ENCODE measurements around the gene PCBP1. TPM values are rescaled to one million over a fixed set of nuclear protein-coding genes. Genes with fewer than 3 reads are reported as not detected.
"Not testable (repeated sequence)": the region's sequence is repeated elsewhere in the genome, so short reads cannot be mapped to it uniquely, and the experiment has no call there.

PCBP1 gene
- polyA plus RNA-seq, 1 of the 3 experiments (the other 2 are of a cell fraction): 94.0 TPM

DNA sequence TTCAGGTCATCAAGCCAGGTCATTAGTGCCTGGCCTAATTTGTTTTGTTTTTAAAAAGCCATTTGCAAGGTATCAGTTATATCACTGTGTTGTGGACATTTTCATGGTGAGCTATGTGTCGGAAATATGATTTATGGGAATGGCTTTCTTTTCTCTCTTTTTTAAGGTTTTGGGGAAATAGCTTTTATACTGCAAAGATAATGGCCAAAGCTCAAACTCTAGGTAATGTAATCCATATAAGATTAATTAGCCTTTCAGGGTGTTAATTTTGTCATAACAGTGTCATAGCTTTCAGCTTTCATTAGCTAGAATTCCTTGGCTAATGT is 45.8 kb downstream of the PCBP1 start:
- no peaks in the 10 kb centered on the region for H3K36me3 ChIP-seq (replicated peaks in 1 of 2; ENCODE audit: control insufficient read depth in 1 of 2, insufficient read depth in 2 of 2, low read length in 1 of 2)
- no peaks in the 10 kb centered on the region for H3K9me2 ChIP-seq
- peak overlapping the region; percentile 92 for H2AFZ ChIP-seq (ENCODE audit: low read depth)
- peaks cover 8 to 35% of the 10 kb centered on the region in 2 experiments; a peak in 3 of 4 replicates for H3K4me1 ChIP-seq (ENCODE audit: control insufficient read depth in 1 of 2, insufficient read depth in 2 of 2, low read depth in 1 of 2, low read length in 1 of 2)
- 0 out of 4 replicates have a peak overlapping the region, but pooled peaks of 1 of the 2 experiments have one; percentile 11 for H3K4me3 ChIP-seq (ENCODE audit: low read depth in 2 of 2, low read length in 1 of 2)
- peak overlapping the region; percentile 77; the same call in 1 of the 2 replicates for H3K4me2 ChIP-seq
- H3K9me3 ChIP-seq: no peaks in the 10 kb centered on the region
- CTCF ChIA-PET: interaction anchor here (0.6 to 1.6 kb wide), 2 partner anchors 8 to 9 kb away, joined by 3 to 6 read pairs; no protein-coding TSS in a partner anchor
- H3F3A ChIP-seq (replicated peaks; ENCODE audit: insufficient read depth): peaks cover 37% of the 10 kb centered on the region
- H3K27ac ChIP-seq (ENCODE audit: low read depth in 2 of 2, low read length in 1 of 2): peak overlapping the region; percentile 84 to 88
- TF ChIP-seq SMC3 (IDR thresholded peaks at IDR 0.05; ENCODE audit: low read depth, low read length) (no peak), TEAD4 (IDR thresholded peaks at IDR 0.05; ENCODE audit: borderline replicate concordance, insufficient read depth) (no peak), TCF12 (IDR thresholded peaks at IDR 0.05) (no peak), NFIC (IDR thresholded peaks at IDR 0.05; ENCODE audit: borderline replicate concordance) (no peak), RAD21 (IDR thresholded peaks at IDR 0.05; ENCODE audit: low read length) (no peak)
- no peak for DNase-seq
- H3K9ac ChIP-seq: peak overlapping the region; percentile 74; the same call in 1 of the 2 replicates
- no peaks in the 10 kb centered on the region for H3K27me3 ChIP-seq (ENCODE audit: insufficient read depth)
- 96% methylated on average over 1 of the region's 1 CpG for WGBS (ENCODE audit: low lambda C conversion rate)
- no peaks in the 10 kb centered on the region for H4K20me1 ChIP-seq (ENCODE audit: insufficient read depth)
- no peaks in the 10 kb centered on the region for H3K79me2 ChIP-seq (ENCODE audit: insufficient read depth)
- POLR2A ChIA-PET: interaction anchor here (1.0 to 1.8 kb wide), 5 partner anchors 8 to 219 kb away, joined by 3 to 6 read pairs (median 3); partner anchors contain the start of gene MXD1

DNA sequence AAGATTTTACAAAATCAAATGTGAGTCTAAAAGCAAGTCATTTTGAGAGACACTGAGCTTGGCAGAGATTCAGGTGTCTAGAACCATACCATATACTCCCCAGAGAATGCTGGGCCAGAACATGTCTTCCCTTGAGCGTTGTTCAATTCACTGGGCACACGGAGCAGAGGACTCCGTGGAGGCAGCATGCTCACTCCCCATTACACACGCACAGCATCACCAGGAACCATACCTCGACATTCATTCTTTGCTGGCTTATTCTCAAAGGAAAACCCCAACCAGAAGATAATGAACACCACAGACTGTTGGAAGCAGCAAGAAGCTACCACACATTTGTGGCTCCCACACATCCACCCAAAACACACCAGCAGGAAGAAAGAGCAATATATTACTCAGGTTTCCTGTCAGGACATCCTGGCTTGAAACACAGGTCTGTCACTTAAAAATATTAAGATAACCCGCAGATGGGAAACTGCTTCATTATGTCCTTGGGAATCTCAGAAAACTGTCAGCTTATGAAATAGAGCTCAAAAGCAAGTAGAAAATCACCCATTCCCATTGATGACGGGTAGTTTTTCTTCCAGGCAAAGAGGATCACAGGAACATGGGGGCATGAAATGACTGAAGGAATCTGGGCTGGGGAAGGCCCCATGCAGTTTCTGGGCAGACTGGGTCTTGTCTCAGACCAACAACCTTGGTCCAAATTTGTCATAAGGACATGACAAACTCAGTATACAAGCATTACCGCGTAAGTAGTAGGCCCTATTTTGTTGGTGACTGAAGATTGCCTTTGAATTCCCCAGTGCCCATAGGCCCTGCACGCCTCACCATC is 46.4 kb downstream of the PCBP1 start:
- Histone ChIP-seq H4K20me1 (ENCODE audit: insufficient read depth) (no peaks in the 10 kb centered on the region), H3K36me3 (replicated peaks in 1 of 2; ENCODE audit: control insufficient read depth in 1 of 2, insufficient read depth in 2 of 2, low read length in 1 of 2) (no peaks in the 10 kb centered on the region), H3K9ac (no peak overlapping the region), H3K27me3 (ENCODE audit: insufficient read depth) (no peaks in the 10 kb centered on the region), H3K4me3 (ENCODE audit: low read depth in 2 of 2, low read length in 1 of 2) (no peak overlapping the region), H3F3A (replicated peaks; ENCODE audit: insufficient read depth) (peaks cover 38% of the 10 kb centered on the region), H3K9me3 (no peaks in the 10 kb centered on the region), H3K4me1 (ENCODE audit: control insufficient read depth in 1 of 2, insufficient read depth in 2 of 2, low read depth in 1 of 2, low read length in 1 of 2) (peaks cover 8 to 35% of the 10 kb centered on the region in 2 experiments; a peak in 3 of 4 replicates), H3K4me2 (no peak overlapping the region), H3K79me2 (ENCODE audit: insufficient read depth) (no peaks in the 10 kb centered on the region), H3K9me2 (no peaks in the 10 kb centered on the region), H3K27ac (ENCODE audit: low read depth in 2 of 2, low read length in 1 of 2) (peak overlapping the region; percentile 84 to 88; a peak in 3 of 4 replicates), H2AFZ (ENCODE audit: low read depth) (peak overlapping the region; percentile 92)
- ChIA-PET POLR2A (interaction anchor here (0.8 to 1.8 kb wide), 4 partner anchors 7 to 219 kb away, joined by 3 to 5 read pairs (median 3); partner anchors contain the start of gene MXD1), CTCF (interaction anchor here (0.6 to 1.6 kb wide), 3 partner anchors 7 to 409 kb away, joined by 3 to 6 read pairs (median 4); no protein-coding TSS in a partner anchor)
- TF ChIP-seq RCOR1 (IDR thresholded peaks at IDR 0.05; ENCODE audit: low read length): no peak
- DNase-seq: no peak
- 96% methylated on average over 10 of the region's 10 CpGs for WGBS (ENCODE audit: low lambda C conversion rate)

DNA sequence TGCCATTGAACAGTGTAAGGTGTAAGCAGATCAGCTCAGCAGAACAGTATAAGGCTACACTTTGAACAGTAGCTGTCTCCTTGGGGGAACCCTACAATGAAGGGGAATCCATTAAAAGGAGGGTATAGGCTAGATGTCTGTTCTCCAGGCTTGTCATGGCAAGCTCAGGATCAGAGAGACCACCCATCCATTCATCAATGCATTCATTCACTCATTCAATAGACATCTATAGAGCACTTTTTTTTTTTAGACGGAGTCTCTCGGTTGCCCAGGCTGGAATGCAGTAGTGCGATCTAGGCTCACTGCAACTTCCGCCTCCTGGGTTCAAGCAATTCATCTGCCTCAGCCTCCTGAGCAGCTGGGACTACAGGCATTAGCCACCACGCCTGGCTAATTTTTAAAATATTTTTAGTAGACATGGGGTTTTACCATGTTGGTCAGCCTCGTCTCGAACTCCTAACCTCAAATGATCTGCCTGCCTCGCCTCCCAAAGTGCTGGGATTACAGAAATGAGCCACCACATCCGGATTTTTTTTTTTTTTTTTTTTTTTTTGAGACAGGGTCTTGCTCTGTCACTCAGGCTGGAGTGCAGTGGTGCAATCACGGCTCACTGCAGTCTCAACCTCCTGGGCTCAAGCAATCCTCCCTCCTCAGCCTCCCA is 47.2 kb downstream of the PCBP1 start:
- H3K27ac ChIP-seq (ENCODE audit: low read depth in 2 of 2, low read length in 1 of 2); H3K79me2 ChIP-seq (ENCODE audit: insufficient read depth); H2AFZ ChIP-seq (ENCODE audit: low read depth); H3K4me2 ChIP-seq; H3K4me3 ChIP-seq (ENCODE audit: low read depth in 2 of 2, low read length in 1 of 2); H3K9me3 ChIP-seq; H3K36me3 ChIP-seq (replicated peaks in 1 of 2; ENCODE audit: control insufficient read depth in 1 of 2, insufficient read depth in 2 of 2, low read length in 1 of 2); DNase-seq; H4K20me1 ChIP-seq (ENCODE audit: insufficient read depth); H3K27me3 ChIP-seq (ENCODE audit: insufficient read depth); H3K9ac ChIP-seq; H3K9me2 ChIP-seq: not testable (repeated sequence)
- H3F3A ChIP-seq (replicated peaks; ENCODE audit: insufficient read depth): peaks cover 38% of the 10 kb centered on the region
- ChIA-PET POLR2A (interaction anchor here (0.8 to 1.8 kb wide), 2 partner anchors 50 to 220 kb away, joined by 3 to 5 read pairs; partner anchors contain the start of gene MXD1), CTCF (interaction anchor here (1.4 kb wide), 1 partner anchor 410 kb away, joined by 4 read pairs; no protein-coding TSS in a partner anchor)
- WGBS (ENCODE audit: low lambda C conversion rate): 94% methylated on average over 10 of the region's 10 CpGs
- H3K4me1 ChIP-seq (ENCODE audit: control insufficient read depth in 1 of 2, insufficient read depth in 2 of 2, low read depth in 1 of 2, low read length in 1 of 2): peaks cover 8 to 35% of the 10 kb centered on the region in 2 experiments; a peak in 3 of 4 replicates

Small RNA genes within 50 kb of the gene (small RNA-seq; reads per million reads assigned to genes)
- 0 reads per million in 7 experiments for gene RN7SL470P

Other genes with a start within 250 kb of the PCBP1 start
- 50.9 and 68.4 TPM in 2 replicates for gene SNRNP27, start 193.5 kb upstream of the PCBP1 start, polyA plus RNA-seq (2012; rRNA removed)
- gene MXD1, start 172.4 kb upstream of the PCBP1 start, polyA plus RNA-seq (2012; rRNA removed): 2.3 and 2.8 TPM in 2 replicates
- gene ASPRV1, start 125.8 kb upstream of the PCBP1 start, polyA plus RNA-seq (2012; rRNA removed): 0.20 and 0.23 TPM in 2 replicates
- 5.1 and 6.8 TPM in 2 replicates for gene C2orf42, start 103.5 kb downstream of the PCBP1 start, polyA plus RNA-seq (2012; rRNA removed)
- 77.7 and 98.0 TPM in 2 replicates for gene TIA1, start 161.2 kb downstream of the PCBP1 start, polyA plus RNA-seq (2012; rRNA removed)
- gene PCYOX1, start 170.7 kb downstream of the PCBP1 start, polyA plus RNA-seq (2012; rRNA removed): 20.7 and 26.5 TPM in 2 replicates
- 141 and 159 TPM in 2 replicates for gene SNRPG, start 206.3 kb downstream of the PCBP1 start, polyA plus RNA-seq (2012; rRNA removed)
- gene FAM136A, start 214.6 kb downstream of the PCBP1 start, polyA plus RNA-seq (2012; rRNA removed): 43.3 and 50.6 TPM in 2 replicates